ENCODE results near the gene HOXB7.

DNA sequence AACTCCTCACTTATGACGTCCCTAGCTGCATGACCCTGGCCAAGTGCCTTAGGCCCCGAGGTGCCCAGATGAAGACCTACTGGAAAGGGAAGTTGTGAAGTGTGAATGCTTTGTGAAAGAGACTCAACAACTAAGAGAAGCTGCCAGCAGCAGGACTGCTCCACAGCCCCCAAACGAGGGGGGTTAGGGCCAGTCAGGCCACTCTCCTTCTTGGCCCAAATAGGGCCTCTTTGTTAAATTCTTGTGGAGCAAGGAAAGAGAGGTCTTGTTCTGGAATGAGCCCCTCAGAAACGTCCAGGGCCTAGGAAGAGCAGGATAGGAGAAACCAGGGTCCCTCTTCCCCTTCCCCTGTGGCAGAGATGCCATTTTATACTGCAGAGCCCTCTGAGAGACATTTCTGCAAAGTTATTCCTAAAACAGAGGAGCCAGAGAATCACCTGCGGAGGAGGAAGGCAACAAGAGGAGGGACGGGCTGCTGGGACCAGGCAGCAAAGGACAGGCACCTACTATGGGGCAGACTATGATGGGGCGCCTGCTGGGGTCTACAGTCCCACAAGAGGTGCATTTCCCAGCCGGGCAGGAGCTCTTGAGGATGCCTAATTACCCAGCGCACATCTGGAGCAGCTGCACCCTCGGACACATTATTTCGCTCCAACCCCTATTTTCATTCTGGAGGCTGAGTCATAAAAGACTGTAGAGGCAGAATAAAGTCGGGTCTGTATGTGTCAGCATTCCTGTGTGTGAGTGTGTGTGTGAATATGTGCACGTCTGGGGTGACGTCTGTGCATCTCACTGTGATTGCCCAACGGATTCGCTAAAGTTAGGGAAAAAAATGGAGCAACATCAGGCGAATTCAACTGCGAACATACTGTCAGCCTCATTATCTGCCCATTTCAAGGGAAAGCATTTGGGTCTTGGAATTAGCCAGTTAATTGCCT is 26.8 kb upstream of the HOXB7 start:
- TF ChIP-seq, protein P1, sequence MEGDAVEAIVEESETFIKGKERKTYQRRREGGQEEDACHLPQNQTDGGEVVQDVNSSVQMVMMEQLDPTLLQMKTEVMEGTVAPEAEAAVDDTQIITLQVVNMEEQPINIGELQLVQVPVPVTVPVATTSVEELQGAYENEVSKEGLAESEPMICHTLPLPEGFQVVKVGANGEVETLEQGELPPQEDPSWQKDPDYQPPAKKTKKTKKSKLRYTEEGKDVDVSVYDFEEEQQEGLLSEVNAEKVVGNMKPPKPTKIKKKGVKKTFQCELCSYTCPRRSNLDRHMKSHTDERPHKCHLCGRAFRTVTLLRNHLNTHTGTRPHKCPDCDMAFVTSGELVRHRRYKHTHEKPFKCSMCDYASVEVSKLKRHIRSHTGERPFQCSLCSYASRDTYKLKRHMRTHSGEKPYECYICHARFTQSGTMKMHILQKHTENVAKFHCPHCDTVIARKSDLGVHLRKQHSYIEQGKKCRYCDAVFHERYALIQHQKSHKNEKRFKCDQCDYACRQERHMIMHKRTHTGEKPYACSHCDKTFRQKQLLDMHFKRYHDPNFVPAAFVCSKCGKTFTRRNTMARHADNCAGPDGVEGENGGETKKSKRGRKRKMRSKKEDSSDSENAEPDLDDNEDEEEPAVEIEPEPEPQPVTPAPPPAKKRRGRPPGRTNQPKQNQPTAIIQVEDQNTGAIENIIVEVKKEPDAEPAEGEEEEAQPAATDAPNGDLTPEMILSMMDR (IDR thresholded peaks at IDR 0.05 in 4 of 5, conservative IDR thresholded peaks at IDR 0.05 in 1 of 5): no peak
- TF ChIP-seq POLR2A (IDR thresholded peaks at IDR 0.05): no peak

All from gastrocnemius medialis (tissue), 4 donors.